Measurements from ENCODE around the gene PDK1.

The PDK1 gene

DNA sequence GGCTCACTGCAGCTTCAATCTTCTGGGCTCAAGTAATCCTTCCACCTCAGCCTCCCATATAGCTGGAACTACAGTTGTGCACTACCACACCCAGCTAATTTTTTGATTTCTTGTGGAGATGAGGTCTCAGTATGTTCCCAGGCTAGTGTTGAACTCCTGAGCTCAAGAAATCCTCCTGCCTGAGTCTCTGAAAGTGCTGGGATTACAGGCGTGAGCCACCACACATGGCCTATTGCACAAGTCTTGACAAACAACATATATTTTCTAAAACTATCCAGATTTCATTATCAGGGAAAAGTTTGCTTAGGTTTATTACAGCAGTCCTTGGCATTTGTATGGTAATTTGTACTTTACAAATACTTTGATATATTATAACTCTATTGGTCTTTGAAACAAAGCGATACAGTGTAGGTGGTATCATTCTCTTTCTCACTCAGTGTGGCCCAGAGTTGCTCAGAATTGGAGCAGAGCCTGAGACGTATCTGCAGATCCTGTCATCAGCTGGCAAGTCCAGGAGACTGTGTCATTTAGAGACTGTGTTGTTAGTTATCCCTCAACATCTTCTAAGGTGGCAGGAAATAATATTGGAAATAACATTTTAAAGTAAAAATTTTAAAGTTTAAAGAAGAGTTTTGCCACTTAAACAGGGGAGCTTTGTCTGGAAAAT is 41.4 kb downstream of the PDK1 start:
- DNase-seq (ENCODE audit: low read depth), result no peak

DNA sequence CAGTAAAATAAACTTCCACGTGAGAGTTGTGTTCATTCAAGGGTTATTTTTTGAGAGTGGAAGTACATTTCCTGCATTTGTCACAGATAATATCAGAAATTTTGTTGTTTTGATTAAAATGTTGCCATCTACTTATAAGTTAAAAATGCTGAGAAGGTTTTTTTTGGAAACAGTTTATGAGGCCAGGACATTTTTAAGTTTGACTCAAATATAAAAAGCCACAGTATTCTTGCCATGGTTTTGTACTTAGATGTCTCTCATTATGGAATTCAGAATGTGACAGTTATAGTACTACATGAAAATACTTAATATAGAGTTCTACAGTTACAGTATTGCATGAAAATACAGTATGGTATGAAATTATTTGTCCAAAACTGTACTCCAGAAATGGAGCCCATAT is 44.1 kb downstream of the PDK1 start:
- no peak for DNase-seq (ENCODE audit: low read depth)

DNA sequence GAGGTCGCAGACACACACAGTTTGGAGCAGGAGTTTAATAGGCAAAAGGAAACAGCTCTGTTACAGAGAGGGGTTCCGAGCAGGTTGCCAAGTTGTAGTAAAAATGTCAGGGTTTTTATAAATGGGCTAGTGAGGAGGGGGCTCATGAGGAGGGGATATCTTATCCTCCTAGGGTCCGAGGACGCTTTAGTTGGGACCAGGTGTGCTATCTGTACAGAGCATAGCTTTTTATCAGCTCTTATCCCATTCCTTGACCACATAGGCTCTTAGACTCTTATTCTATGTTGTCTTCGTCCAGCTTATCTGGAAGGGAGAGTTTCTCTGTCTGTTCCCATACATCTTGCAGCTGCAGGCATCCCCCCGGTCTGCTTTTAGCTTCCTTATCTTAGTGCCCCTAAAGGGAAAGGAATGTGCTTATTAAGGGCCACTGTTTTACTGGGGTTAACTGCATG is 44.7 kb downstream of the PDK1 start:
- DNase-seq (ENCODE audit: low read depth), result no peak

DNA sequence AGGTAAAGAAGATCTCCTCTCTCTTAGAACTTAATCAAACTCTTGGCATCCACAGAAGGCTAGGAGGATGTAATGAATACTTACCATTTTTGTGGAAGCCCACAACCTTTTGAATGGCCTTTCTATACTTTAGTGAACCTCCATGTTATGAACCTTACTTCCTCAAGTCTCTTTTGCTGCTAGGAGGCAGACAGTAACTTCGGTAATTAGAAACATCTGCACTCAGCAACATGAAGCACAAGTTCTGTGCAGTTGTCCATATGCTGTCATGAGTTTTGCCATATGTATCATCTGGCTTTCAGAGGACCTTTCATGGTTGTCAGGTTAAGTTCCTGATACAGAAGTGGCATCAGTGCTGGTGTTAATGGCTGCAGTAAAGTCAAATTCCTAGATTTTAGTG is 50.4 kb downstream of the PDK1 start:
- DNase-seq (ENCODE audit: low read depth), result no peak

DNA sequence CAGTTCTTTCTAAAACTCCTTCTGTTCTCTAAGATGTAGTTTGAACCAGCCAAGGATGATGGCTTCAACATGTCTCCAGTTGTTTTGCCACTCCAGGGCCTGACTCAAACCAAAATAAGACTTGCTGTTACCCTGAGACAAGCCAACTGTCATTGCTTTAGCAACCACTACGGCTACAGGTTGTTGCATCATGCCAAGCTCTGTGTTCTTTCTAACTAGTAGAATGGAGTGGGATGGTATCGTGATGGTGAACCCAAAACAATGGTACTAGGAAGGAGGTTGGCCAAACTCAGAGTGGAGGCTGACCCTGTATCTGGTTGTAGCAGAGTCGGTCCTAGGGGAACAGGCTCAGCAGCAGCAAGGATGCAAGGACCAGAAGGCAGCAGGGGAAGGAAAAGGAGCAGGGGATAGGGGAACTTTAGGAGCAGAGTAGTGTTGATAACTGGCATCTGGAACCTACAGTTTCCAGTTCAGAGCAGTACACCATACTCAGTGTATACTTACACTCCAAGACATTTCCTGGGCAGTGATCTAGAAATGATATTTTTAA is 51.6 kb downstream of the PDK1 start:
- DNase-seq (ENCODE audit: low read depth), result no peak

DNA sequence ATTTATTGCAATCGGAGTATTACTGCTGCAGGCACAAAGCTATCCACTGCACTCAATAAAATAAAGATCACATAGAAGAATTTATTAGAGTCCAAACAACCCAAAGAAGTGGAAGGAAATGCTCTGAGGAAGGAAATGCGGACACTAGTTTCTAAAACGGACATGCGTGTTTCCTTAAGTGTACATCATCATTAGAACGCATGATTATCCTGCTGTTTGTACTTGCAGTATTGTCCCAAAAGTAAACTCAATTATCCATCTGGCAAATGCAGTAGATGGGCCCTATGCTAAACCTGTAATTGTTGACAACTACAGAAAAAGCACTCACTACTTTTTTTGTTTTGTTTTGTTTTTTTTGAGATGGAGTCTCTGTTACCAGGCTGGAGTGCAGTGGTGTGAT is 53.6 kb downstream of the PDK1 start:
- no peak for DNase-seq (ENCODE audit: low read depth)

DNA sequence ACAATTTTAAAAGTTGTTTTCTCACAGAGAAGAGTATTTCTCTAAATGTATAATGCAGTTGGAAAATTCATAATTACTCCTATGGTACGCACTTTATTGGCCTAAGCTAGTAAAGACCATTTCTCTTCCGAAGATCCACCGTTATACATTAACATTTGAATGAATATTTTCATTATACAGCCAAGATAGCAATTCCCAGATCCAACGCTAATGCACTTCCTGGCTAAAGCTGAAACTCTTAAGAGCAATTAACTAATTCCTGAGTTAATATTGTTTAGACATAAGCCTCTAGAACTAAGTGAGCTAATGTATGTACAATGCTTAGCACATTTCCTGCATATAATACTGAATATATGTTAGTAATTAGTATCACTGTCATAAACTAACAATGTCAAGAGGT is 56.2 kb downstream of the PDK1 start:
- no peak for DNase-seq (ENCODE audit: low read depth)

DNA sequence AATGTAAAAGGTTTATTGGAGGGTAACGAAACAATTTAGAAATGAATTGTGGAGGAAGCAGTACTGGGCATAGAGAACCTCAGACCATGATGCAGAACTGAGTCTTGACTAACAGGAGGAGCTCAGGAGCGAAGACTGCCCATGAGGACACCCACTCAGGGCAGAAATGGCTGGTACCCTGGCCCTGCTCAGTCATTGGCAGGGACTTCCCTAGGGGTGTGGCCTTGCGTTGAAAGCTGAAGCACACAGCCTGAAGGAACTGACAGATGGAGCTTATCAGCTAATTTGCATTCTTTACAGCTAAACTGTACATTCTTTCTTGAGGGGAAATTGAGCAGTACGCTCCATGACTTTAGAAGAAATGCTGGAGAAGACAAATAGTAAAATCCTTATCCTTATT is 57.1 kb downstream of the PDK1 start:
- DNase-seq (ENCODE audit: low read depth), result no peak

DNA sequence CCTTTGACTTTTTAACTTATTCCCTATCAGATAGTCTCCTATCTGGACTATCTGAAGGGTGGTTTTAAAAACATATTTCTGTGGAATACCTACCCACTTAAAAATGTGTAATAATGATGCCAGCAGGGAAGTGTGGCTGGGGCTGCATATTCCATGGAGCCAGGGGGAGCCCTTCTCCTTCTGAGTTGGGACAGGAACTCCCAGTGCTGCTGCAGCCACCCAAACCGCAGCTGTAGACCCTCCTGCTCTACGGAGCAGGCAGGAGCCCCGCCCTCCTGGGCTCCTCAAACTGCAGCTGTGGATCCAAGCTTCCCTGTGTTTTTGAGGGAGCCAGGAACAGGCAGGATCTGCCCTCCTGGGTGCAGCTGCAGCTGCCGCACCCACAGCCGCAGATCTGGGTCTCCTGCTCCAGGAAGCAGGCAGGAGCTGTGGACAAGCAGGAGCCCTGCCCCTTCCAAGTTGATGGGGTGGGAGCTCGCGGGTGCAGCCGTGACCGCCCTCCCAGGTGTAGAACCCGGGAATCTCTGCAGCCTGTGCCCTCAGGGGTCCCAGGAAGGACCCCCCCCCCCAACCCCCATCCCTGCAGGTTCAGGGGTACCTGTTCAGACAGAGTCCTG is 57.8 kb downstream of the PDK1 start:
- no peak for DNase-seq (ENCODE audit: low read depth)

DNA sequence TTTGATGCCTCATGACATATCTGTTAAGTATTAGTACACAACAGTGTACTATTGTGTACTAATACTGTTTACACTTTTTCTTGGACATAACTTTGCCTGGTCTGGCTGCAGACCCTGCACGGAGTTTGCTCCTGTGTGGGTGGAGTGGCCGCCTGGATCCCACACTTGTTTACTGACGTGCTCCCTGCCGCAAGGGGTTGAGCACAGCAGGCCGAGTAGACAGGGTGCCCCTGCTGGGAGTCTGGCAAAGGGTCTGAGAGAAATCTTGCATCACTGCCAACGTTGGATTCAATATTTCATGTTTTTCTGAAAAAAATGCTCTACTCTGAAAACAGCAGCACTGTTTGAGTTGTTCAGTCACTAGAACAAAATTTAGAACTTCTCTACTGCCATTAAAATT is 59.0 kb downstream of the PDK1 start:
- no peak for DNase-seq (ENCODE audit: low read depth)

DNA sequence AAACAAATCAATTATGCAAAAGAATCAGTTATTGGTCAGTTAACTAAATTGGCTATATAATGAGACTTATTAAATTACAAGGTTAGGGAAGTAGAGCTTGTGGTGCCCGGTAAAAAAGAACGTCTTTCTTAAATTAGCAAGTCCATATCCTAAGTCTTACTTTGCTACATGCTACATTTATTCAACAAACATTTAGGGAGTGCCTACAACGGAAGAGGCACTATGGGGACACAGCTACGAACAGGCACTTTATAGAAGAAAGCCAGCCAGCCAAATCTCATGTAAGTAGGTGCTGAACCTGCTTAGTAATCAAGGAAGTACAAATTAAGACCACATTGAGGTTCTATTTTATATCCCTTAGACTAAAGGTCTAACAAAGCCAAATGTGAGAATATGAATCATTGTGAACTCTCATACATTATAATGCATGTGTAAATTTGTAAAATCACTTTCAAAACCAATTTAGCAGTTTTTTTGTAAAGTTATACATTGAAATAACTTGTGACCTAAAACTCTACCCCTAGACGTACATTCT is 59.9 kb downstream of the PDK1 start:
- DNase-seq (ENCODE audit: low read depth), result no peak

DNA sequence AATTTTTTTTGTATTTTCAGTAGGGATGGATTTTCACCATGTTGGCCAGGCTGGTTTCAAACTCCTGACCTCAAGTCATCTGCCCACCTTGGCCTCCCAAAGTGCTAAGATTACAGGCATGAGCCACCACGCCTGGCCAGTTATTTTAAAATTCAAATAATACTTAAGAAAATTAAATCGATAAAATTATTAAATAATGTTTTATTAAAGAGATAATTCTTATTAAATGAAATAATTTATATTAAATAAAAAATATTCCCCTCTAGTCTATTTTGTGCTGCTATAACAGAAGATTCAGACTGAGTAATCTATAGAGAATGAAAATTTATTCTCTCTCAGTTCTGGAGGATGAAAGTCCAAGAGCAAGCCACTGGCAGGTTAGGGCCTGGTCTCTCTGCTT is 61.2 kb downstream of the PDK1 start:
- DNase-seq (ENCODE audit: low read depth), result no peak

DNA sequence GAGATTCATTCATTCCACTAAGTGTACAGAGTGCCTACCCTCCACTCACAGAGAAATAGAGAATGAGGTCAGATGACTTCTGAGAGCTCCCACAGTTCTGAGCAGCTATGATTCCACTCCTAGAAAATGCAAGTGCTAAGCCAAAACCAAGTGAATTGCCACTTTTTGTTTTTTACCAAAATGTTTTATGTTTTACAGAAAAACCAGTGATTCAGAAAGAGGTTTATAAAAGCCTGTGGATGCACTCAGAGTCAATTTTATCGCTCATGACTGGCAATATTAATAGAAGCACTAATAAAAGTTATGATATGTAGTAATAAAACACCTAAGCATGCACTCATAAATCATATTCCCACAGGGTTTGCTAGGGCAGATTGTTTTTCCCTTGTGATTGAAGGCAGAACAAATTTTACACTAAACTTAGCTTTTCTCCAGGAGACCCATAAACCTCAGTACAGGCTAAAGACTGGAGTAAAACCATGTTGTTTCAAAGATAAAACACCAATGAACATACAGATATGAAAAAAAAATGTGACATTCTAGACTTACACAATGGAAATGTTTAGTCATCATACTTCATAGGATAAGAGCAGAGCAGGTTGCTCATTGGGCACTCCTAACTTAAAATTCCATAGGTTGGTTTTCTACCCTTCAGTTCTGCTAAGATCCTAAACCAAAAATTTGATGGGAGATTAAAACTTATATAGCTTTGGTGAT is 67.5 kb downstream of the PDK1 start:
- no peak for DNase-seq (ENCODE audit: low read depth)

DNA sequence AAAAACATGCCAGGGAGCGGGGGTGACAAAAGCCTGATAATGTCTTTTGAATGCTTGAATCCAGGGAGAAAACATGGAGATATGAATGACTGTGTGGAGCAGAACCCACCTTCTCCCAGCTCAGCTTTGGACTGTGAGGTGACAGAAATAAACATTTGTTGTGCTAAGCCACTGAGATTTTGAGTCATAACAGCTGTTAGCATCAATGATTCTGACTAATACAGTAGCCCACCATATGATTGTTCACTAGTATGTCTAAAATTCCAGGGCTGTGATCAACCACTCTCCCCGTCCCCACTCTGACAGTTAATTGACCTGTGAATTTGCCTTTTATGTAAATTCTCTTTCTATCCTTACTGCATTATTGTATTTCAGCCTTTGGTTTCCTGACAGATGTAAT is 69.1 kb downstream of the PDK1 start:
- DNase-seq (ENCODE audit: low read depth), result no peak

DNA sequence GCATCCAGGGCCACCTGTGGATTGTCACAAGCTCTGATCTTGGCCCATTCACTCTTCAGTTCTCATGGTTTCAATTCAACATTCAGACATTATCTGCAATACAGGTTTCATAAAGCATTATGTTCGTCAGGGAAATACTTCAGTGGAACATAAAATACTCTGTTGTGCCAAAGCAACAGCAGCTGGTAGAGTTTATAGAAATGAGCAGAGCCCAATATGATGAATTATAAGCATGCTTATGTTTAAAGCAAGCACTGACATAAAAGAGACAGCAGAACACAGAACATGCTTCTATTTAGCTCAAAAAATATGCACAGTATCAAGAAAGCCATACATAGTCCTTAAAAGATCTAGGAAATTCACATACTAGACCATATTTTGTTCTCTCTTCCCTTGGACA is 71.3 kb downstream of the PDK1 start:
- DNase-seq (ENCODE audit: low read depth), result no peak

DNA sequence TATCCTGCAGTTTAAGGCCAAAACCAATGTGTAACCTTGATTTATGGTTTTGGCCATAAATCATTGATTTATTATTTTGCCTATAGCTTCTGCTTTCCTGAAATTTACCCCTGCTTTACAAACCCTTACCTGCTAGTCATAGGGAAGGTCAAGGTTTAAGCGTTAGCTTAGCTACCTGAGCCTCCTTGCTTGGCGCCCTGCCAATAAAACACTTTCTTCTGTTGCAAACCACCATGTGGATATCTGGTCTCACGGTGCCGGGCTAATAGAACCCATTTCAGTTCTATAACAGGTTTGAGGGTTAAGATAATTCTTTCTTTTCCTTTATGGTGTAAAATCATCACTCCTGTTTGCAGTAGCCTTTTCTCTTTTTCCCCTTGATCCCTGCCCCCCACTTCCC is 72.2 kb downstream of the PDK1 start:
- DNase-seq (ENCODE audit: low read depth), result no peak

DNA sequence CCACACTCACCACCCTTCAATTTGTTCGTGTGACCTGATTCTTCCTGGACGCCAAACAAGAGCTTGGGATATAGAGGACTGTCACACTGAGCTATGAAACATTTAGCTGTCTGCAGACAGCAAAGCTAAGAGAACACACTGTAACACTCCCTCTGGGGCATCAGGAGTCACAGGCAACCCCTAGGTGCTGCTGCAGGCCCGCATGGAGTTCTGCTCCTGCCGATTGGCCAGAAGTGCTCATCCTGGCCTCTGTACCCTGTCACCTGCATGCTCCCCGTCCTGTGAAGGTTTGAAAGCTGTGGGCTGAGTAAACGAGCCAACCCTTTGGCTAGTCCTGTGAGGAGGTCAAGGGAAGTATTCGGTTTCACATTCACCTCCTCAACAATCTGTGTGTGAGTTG is 73.7 kb downstream of the PDK1 start:
- DNase-seq (ENCODE audit: low read depth), result no peak

DNA sequence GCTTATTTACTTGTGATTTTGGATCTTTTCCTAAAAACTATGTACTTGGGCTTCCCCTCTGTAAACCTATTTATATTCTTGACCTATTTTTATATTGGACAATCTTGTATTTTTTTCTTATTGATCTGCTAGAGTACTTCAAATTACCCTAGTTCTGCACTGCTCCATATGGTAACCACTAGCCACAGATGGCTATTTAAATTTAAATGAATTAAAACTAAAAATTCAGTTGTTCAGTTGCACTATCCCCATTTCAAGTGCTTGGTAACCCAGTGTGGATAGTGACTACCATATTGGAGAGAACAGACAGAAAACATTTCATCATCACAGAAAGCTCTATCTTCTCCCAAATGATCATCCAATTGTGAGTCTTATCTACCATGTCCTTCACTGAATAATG is 74.3 kb downstream of the PDK1 start:
- DNase-seq (ENCODE audit: low read depth), result no peak

DNA sequence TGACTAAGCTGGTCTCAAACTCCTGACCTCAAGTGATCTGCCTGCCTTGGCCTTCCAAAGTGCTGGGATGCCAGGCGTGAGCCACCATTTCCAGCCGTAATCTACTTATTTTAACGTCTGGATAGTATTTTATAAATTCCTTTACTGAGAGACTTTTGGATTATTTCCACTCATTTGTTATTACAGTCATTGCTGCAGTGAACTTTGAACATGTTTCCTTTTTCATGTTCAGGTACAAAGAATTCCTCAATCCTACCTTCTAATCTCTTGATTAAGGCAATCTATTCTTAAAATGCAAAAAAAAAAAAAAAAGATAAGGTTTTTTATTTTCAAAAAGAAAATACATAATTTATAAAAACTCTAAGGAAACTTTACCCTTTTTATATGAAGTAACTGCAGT is 78.6 kb downstream of the PDK1 start:
- DNase-seq (ENCODE audit: low read depth), result no peak

DNA sequence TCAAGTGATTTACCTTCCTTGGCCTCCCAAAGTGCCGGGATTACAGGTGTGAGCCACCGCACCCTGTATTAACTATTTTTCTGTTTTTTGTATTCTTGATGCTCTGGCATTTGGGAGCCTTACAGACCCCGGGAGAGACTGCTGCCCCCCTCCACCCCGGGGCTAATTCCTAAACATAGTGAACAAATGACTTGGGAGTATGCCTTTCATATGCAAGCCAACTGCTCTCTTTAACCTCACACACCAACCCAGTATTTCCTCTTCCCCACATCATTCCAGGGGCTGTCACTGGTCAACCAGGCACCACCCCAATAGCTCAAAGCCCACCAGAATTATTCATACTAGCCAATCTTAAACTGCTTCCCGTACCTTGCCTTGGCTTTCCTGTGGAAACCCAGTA is 79.7 kb downstream of the PDK1 start:
- no peak for DNase-seq (ENCODE audit: low read depth)

DNA sequence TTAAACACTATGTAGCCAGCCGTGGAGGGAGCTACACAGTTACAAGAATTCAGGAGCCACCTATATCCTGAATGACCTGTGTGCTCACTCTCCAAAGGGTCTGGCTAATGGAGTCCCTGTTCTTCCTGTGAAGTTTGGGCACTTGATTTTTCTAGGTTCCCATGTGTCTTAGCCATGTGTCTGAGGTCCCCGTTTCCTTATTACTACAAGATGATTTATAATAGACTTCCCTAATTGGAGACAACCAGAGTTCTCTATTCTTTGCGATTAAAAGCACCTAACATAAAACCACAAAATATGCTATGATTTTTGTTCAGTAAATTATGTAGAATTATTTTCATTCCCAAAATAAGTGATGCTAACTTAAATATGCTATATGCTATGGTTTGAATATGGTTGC is 83.4 kb downstream of the PDK1 start:
- no peak for DNase-seq (ENCODE audit: low read depth)

DNA sequence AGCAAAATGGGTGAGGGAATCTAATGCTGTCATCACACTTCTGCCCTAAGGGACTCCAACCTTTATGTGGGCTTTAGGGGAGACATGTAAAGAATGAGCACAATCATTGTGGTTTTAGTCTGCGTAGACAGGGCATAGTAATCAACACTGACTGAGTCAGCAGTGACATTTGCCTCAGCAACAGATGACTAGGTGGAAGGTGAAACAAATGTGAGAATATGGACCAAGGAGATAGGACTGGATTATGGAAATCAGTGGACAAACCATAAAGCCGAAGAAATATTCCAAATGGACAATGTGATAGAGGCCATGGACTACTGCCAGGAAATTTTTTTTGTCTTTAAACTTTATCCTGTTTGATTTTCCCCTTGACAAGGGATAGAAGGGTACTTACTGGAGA is 83.9 kb downstream of the PDK1 start:
- no peak for DNase-seq (ENCODE audit: low read depth)

DNA sequence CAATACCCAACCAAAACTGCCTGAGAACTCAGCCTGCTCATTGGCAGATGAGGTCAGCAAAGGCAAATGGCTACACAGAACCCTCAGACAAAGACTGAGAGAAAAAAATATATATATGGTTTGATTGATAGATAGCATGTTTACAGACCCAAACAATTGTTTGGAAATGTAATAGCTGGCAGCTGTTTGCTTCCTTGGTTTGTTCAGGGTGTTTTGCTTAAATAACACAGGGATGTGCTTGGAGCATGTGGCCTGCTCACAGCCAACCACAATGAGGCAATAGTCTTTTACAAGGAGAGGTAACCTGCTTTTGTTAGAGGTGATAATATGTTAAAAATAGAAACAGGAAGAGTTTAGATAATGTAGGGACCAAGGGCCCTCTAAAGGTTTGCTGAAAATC is 84.5 kb downstream of the PDK1 start:
- DNase-seq (ENCODE audit: low read depth), result no peak

All from T follicular helper cell (primary cell).